Neuronal stem cell (in vitro differentiated cells): ENCODE measurements around the gene FMN1.

Source experiments
- DNase-seq: peaks from one replicate; pipeline ENCODE4 v3.0.0-alpha.2; 2013; ENCODE audit warnings: low spot score
- H2AFZ ChIP-seq: one replicate; pipeline ENCODE4 v1.6.1; 2013; ENCODE audit warnings: mild to moderate bottlenecking, low read length, inconsistent platforms
- H2AK5ac ChIP-seq: 2 replicates; pipeline ENCODE4 v1.6.1; 2013; ENCODE audit warnings: low read depth, mild to moderate bottlenecking, inconsistent platforms, low read length, moderate library complexity, mixed read lengths
- H2BK120ac ChIP-seq: 2 replicates; pipeline ENCODE4 v1.6.1; 2013; ENCODE audit warnings: low read depth, mild to moderate bottlenecking, inconsistent platforms, low read length, moderate library complexity, mixed read lengths
- H2BK12ac ChIP-seq: one replicate; pipeline ENCODE4 v1.6.1; 2013; ENCODE audit warnings: low read length, inconsistent platforms
- H2BK15ac ChIP-seq: 2 replicates; pipeline ENCODE4 v1.6.1; 2013; ENCODE audit warnings: mild to moderate bottlenecking, low read length, inconsistent platforms, mixed read lengths
- H2BK5ac ChIP-seq: one replicate; pipeline ENCODE4 v1.6.1; 2013; ENCODE audit warnings: inconsistent platforms, mild to moderate bottlenecking, low read length, moderate library complexity
- H3K14ac ChIP-seq: one replicate; pipeline ENCODE4 v1.6.1; 2013; ENCODE audit warnings: low read length, inconsistent platforms
- H3K18ac ChIP-seq: 2 replicates; pipeline ENCODE4 v1.6.1; 2013; ENCODE audit warnings: low read length, inconsistent platforms
- H3K23ac ChIP-seq: 2 replicates; pipeline ENCODE4 v1.6.1; 2013; ENCODE audit warnings: low read depth, mild to moderate bottlenecking, mixed read lengths, low read length, inconsistent platforms; ENCODE audit not compliant: poor library complexity
- H3K27ac ChIP-seq: replicated peaks from 3 replicates; pipeline ENCODE4 v1.5.1; 2013; ENCODE audit warnings: low read length, inconsistent platforms
- H3K27me3 ChIP-seq, 3 experiments: 2 replicates each; pipeline ENCODE4 v1.6.1; 2013; ENCODE audit warnings: low read length in 3 of 3, mild to moderate bottlenecking in 2 of 3, inconsistent platforms in 1 of 3, low read depth in 1 of 3, mixed read lengths in 1 of 3, moderate library complexity in 1 of 3; ENCODE audit not compliant: control insufficient read depth in 3 of 3, insufficient read depth in 3 of 3
- H3K36me3 ChIP-seq, 2 donors: replicated peaks in 1 of 2; 2 replicates each; pipeline ENCODE4 v1.6.1; 2013; ENCODE audit warnings: low read length in 2 of 2; ENCODE audit not compliant: control insufficient read depth in 2 of 2, insufficient read depth in 2 of 2
- H3K4ac ChIP-seq: 2 replicates; pipeline ENCODE4 v1.6.1; 2013; ENCODE audit warnings: inconsistent platforms, mild to moderate bottlenecking, low read length, moderate library complexity
- H3K4me1 ChIP-seq, 2 donors: 1 replicate in 1 of 2; 2 replicates in 1 of 2; pipeline ENCODE4 v1.6.1; 2013; ENCODE audit warnings: low read length in 2 of 2, low read depth in 1 of 2; ENCODE audit not compliant: control insufficient read depth in 2 of 2, insufficient read depth in 1 of 2
- H3K4me2 ChIP-seq: one replicate; pipeline ENCODE4 v1.6.1; 2013; ENCODE audit warnings: mild to moderate bottlenecking, low read length, inconsistent platforms; ENCODE audit not compliant: insufficient read depth, poor library complexity, severe bottlenecking
- H3K4me3 ChIP-seq, 2 donors: 2 replicates each; pipeline ENCODE4 v1.5.1; 2013; ENCODE audit warnings: low read length in 2 of 2, mild to moderate bottlenecking in 2 of 2, inconsistent platforms in 1 of 2, moderate library complexity in 1 of 2
- H3K79me1 ChIP-seq: one replicate; pipeline ENCODE4 v1.6.1; 2013; ENCODE audit warnings: low read depth, mild to moderate bottlenecking, inconsistent platforms, low read length, moderate library complexity
- H3K9ac ChIP-seq: one replicate; pipeline ENCODE4 v1.6.1; 2013; ENCODE audit warnings: mild to moderate bottlenecking, low read depth, low read length, inconsistent platforms; ENCODE audit not compliant: poor library complexity
- H3K9me3 ChIP-seq, 2 donors: replicated peaks in 1 of 2; 2 replicates each; pipeline versions ENCODE3 to v1.6.1; 2013; ENCODE audit warnings: low read length in 2 of 2, mild to moderate bottlenecking in 2 of 2, inconsistent platforms in 1 of 2, low read depth in 1 of 2, mixed read lengths in 1 of 2, moderate library complexity in 1 of 2; ENCODE audit not compliant: control insufficient read depth in 2 of 2, insufficient read depth in 1 of 2
- H4K8ac ChIP-seq: one replicate; pipeline ENCODE4 v1.6.1; 2013; ENCODE audit warnings: low read depth, mild to moderate bottlenecking, inconsistent platforms, low read length, moderate library complexity
- H4K91ac ChIP-seq: one replicate; pipeline ENCODE4 v1.6.1; 2013; ENCODE audit warnings: low read length, low read depth, mild to moderate bottlenecking, inconsistent platforms; ENCODE audit not compliant: poor library complexity
- WGBS, 2 donors: extraction: QIAGEN DNeasy Blood & Tissue Kit; methylation state at CpG; one replicate each; pipeline ENCODE4 v1.1.7; 2013; ENCODE audit warnings: missing lambda C conversion rate in 2 of 2, mixed read lengths in 1 of 2; ENCODE audit not compliant: insufficient read length in 2 of 2, insufficient replicate concordance in 1 of 2; ENCODE audit errors: extremely low coverage in 2 of 2; 5-methylcytosine and 5-hydroxymethylcytosine counted together

FMN1 gene

DNA sequence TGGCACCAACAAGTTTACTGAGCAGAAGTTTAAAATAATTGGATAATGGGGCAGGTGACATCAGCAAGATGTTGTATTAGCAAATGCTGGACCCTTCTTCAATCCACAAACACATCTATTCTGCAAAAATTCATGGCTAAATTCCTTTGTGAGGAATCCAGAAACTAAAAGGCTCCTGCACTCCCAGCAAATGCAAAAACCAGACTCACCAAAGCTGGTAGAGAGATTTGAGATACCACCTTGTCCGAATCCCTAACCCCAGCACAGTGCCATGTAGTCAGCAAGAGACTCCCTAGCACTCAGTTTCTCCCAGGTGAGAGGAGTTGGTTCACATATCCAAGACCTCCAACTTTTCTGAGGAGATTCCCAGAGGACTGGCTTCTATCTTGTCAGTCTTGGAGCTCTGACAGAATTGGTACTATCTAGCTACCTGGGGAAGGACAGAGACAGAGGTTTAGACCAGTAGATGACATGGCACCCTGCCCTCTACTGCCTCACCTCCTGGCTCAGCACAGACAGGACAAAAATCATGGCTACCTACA lies 454.9 kb downstream of the FMN1 start:
- H2BK15ac ChIP-seq = no peak overlapping the region
- no peak overlapping the region for H3K4me3 ChIP-seq
- H3K14ac ChIP-seq = no peak overlapping the region
- no peak overlapping the region for H3K18ac ChIP-seq
- no peak overlapping the region for H3K9ac ChIP-seq
- H3K4ac ChIP-seq = no peak overlapping the region
- no CpG with 5 or more reads among the region's 1 CpG for WGBS, 2 donors
- H3K4me2 ChIP-seq = no peak overlapping the region
- no peak overlapping the region for H4K91ac ChIP-seq
- no peak overlapping the region for H3K23ac ChIP-seq
- H2BK120ac ChIP-seq = no peak overlapping the region
- H3K27me3 ChIP-seq = no peaks in the 10 kb centered on the region
- H3K27ac ChIP-seq = no peak overlapping the region
- no peaks in the 10 kb centered on the region for H3K36me3 ChIP-seq
- DNase-seq = no peak
- no peaks in the 10 kb centered on the region for H3K4me1 ChIP-seq
- H2BK12ac ChIP-seq = no peak overlapping the region
- no peak overlapping the region for H2BK5ac ChIP-seq
- H2AK5ac ChIP-seq = no peak overlapping the region
- H4K8ac ChIP-seq = no peak overlapping the region
- no peak overlapping the region for H2AFZ ChIP-seq
- H3K9me3 ChIP-seq = peaks cover 0 to 2% of the 10 kb centered on the region in 2 donors
- no peaks in the 10 kb centered on the region for H3K79me1 ChIP-seq

DNA sequence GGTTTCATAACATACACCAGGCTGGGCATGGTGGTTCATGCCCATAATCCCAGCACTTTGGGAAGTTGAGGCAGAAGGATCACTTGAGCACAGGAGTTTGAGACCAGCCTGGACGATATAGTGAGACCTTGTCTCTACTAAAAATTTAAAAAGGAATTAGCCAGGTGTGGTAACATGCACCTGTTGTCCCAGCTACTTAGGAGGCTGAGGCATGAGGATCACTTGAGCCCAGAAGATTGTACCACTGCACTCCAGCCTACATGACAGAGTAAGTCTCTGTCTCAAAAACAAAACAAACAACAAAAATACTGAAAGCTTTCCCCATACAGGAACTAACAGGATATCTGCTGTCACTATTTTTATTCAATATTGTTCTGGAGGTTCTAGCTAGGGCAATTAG lies 455.8 kb downstream of the FMN1 start:
- no CpG with 5 or more reads among the region's 1 CpG for WGBS, 2 donors

DNA sequence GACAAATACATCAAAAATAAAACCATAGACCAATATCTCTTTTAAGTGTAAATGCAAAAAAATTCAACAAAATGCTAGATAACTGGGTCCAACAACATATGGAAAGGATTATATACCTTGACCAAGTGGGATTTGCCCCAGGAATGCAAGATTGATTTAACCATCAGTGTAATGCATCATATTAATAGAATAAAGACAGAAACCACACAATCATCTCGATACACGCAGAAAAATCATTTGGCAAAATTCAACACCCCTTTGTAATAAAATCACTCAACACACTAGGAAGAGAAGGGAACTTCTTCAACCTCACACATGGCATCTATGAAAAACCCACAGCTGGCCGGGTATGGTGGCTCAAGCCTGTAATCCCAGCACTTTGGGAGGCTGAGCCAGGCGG lies 457.2 kb downstream of the FMN1 start:
- WGBS, 2 donors = no CpG with 5 or more reads among the region's 4 CpGs
- H3K4me1 ChIP-seq = no peaks in the 10 kb centered on the region
- H4K91ac ChIP-seq = no peak overlapping the region
- no peak overlapping the region for H2AFZ ChIP-seq
- peaks cover 0 to 2% of the 10 kb centered on the region in 2 donors for H3K9me3 ChIP-seq
- H3K4ac ChIP-seq = no peak overlapping the region
- H3K14ac ChIP-seq = no peak overlapping the region
- H3K18ac ChIP-seq = no peak overlapping the region
- H3K4me3 ChIP-seq = no peak overlapping the region
- no peak overlapping the region for H2AK5ac ChIP-seq
- no peak for DNase-seq
- no peaks in the 10 kb centered on the region for H3K79me1 ChIP-seq
- H4K8ac ChIP-seq = no peak overlapping the region
- no peak overlapping the region for H3K23ac ChIP-seq
- no peak overlapping the region for H2BK5ac ChIP-seq
- no peaks in the 10 kb centered on the region for H3K36me3 ChIP-seq
- no peak overlapping the region for H3K4me2 ChIP-seq
- H2BK120ac ChIP-seq = no peak overlapping the region
- no peak overlapping the region for H3K9ac ChIP-seq
- no peak overlapping the region for H3K27ac ChIP-seq
- no peak overlapping the region for H2BK15ac ChIP-seq
- H3K27me3 ChIP-seq = peaks cover 0 to 7% (median 0%) of the 10 kb centered on the region in 3 experiments
- H2BK12ac ChIP-seq = no peak overlapping the region

More for the DNA sequence above, 455.8 kb downstream of the FMN1 start:
- no peak overlapping the region for H2AK5ac ChIP-seq
- no peak overlapping the region for H2BK120ac ChIP-seq
- no peak overlapping the region for H2AFZ ChIP-seq
- H2BK15ac ChIP-seq = no peak overlapping the region
- H2BK12ac ChIP-seq = no peak overlapping the region
- H3K4me2 ChIP-seq = no peak overlapping the region
- H3K4me1 ChIP-seq = no peaks in the 10 kb centered on the region
- no peak overlapping the region for H4K91ac ChIP-seq
- H3K14ac ChIP-seq = no peak overlapping the region
- H4K8ac ChIP-seq = no peak overlapping the region
- H3K23ac ChIP-seq = no peak overlapping the region
- no peaks in the 10 kb centered on the region for H3K79me1 ChIP-seq
- H3K27me3 ChIP-seq = peaks cover 0 to 3% (median 0%) of the 10 kb centered on the region in 3 experiments
- no peak overlapping the region for H3K9ac ChIP-seq
- H3K36me3 ChIP-seq = no peaks in the 10 kb centered on the region
- H3K9me3 ChIP-seq = peaks cover 0 to 2% of the 10 kb centered on the region in 2 donors
- H2BK5ac ChIP-seq = no peak overlapping the region
- H3K4me3 ChIP-seq = no peak overlapping the region
- no peak overlapping the region for H3K4ac ChIP-seq
- no peak for DNase-seq
- no peak overlapping the region for H3K18ac ChIP-seq
- no peak overlapping the region for H3K27ac ChIP-seq

DNA sequence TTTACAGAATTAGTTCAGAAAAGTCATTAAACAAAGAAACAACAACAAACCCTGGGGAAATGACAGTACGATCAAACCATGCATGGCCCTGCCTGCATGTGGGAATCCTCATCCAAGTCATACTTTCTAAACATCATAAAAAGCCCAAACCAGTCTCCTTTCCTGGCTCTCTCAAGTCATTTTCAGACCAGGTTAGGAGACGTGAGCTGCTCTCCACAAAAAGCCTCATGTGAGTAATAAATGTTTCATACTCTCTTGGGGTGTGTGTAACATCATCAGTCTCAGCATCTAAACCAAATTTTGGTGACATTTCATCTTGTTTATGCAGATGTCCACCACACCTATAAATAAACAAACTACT lies 457.8 kb downstream of the FMN1 start:
- Histone ChIP-seq H4K8ac (no peak overlapping the region), H2AK5ac (no peak overlapping the region), H2BK15ac (no peak overlapping the region), H3K4ac (no peak overlapping the region), H3K27ac (no peak overlapping the region), H3K4me3 (no peak overlapping the region), H3K4me1 (no peaks in the 10 kb centered on the region), H2BK5ac (no peak overlapping the region), H3K23ac (no peak overlapping the region), H2BK120ac (no peak overlapping the region), H3K9ac (no peak overlapping the region), H3K27me3 (peaks cover 0 to 13% (median 0%) of the 10 kb centered on the region in 3 experiments), H3K79me1 (no peaks in the 10 kb centered on the region), H3K36me3 (no peaks in the 10 kb centered on the region), H2AFZ (no peak overlapping the region), H2BK12ac (no peak overlapping the region), H3K14ac (no peak overlapping the region), H3K4me2 (no peak overlapping the region), H4K91ac (no peak overlapping the region), H3K18ac (no peak overlapping the region), H3K9me3 (peaks cover 0 to 2% of the 10 kb centered on the region in 2 donors)
- DNase-seq = no peak
- WGBS, 2 donors = no CpG with 5 or more reads among the region's 2 CpGs
